GM23338 (cell line): ENCODE data around the gene CNDP1.

ENCODE experiments used
- CREB1 ChIP-seq: fragments of 250-450 bp; sonication (Bioruptor Pico); IDR thresholded peaks from 2 replicates; pipeline ENCODE4 v1.5.0; 2020; ENCODE audit warnings: low read depth, mild to moderate bottlenecking, moderate library complexity
- EZH2 ChIP-seq: fragments of 200-600 bp; sonication (generic); IDR thresholded peaks from one replicate; pipeline ENCODE4 v1.8.0; 2017; ENCODE audit warnings: antibody characterized with exemption, mild to moderate bottlenecking, low read depth; ENCODE audit not compliant: unreplicated experiment
- EZH2phosphoT487 ChIP-seq: fragments of 200-600 bp; sonication (generic); IDR thresholded peaks from one replicate; pipeline ENCODE4 v1.8.1; 2018; ENCODE audit warnings: antibody characterized with exemption; ENCODE audit not compliant: unreplicated experiment
- JUNB ChIP-seq: IDR thresholded peaks from one replicate; pipeline ENCODE4 v1.6.1; 2016; ENCODE audit warnings: antibody characterized with exemption; ENCODE audit not compliant: unreplicated experiment
- NANOG ChIP-seq: IDR thresholded peaks from 2 replicates; pipeline ENCODE4 v1.6.1; 2016; ENCODE audit warnings: antibody characterized with exemption, borderline replicate concordance
- POLR2AphosphoS5 ChIP-seq: IDR thresholded peaks from 2 replicates; pipeline ENCODE4 v1.6.1; 2016; ENCODE audit warnings: antibody characterized with exemption, low read depth
- REST ChIP-seq: IDR thresholded peaks from one replicate; pipeline ENCODE4 v1.6.1; 2018; ENCODE audit warnings: antibody characterized with exemption; ENCODE audit not compliant: unreplicated experiment
- STAT1 ChIP-seq: IDR thresholded peaks from one replicate; pipeline ENCODE4 v1.6.1; 2016; ENCODE audit warnings: antibody characterized with exemption; ENCODE audit not compliant: unreplicated experiment
- ZNF114 ChIP-seq: fragments of 250-450 bp; sonication (Bioruptor Pico); IDR thresholded peaks from 2 replicates; pipeline ENCODE4 v1.5.0; 2020; ENCODE audit warnings: mild to moderate bottlenecking, moderate library complexity
- ZNF331 ChIP-seq: fragments of 250-450 bp; sonication (Bioruptor Pico); IDR thresholded peaks from 2 replicates; pipeline ENCODE4 v1.5.0; 2020; ENCODE audit warnings: low read depth, mild to moderate bottlenecking, moderate library complexity
- TF ChIP-seq, protein P1 (sequence below), 2 experiments: fragments of 200-600 bp in 1 of 2; sonication (generic) in 1 of 2; conservative IDR thresholded peaks; 2 replicates each; pipeline versions ENCODE4 v1.5.1 to v1.6.1; 2016 to 2017; ENCODE audit warnings: antibody characterized with exemption in 2 of 2, low read depth in 2 of 2, mild to moderate bottlenecking in 2 of 2, moderate library complexity in 1 of 2
- TF ChIP-seq, protein P2 (sequence below): IDR thresholded peaks from 2 replicates; pipeline ENCODE4 v1.6.1; 2016; ENCODE audit warnings: antibody characterized with exemption
- TF ChIP-seq, protein P3 (sequence below): fragments of 250-450 bp; sonication (Bioruptor Pico); IDR thresholded peaks from 2 replicates; pipeline ENCODE4 v1.5.0; 2020; ENCODE audit warnings: mild to moderate bottlenecking, moderate library complexity

DNA sequence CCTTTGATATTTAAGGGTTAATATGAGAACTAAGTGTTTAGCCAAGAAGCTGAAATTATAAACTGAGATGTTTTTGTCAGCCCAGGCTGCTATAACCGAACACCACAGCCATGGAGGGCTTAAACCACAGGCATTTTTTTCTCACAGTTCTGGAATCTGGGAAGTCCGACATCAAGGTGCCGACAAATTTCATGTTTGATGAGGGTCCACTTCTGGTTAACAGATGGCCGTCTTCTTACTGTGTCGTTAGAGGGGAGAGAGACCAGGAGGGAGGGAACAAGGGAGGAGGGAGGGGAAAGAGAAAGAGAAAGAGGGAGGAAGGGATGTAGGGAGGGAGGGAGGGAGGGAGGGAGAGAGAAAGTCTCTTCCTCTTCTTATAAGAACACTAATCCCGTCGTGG is 44.6 kb upstream of the CNDP1 start:
- TF ChIP-seq EZH2phosphoT487 (no peak), POLR2AphosphoS5 (no peak), REST (no peak), EZH2 (no peak), ZNF114 (CRISPR knock-in tag) (no peak), CREB1 (CRISPR knock-in tag) (no peak), ZNF331 (CRISPR knock-in tag) (no peak), JUNB (no peak), NANOG (no peak), STAT1 (no peak)
- TF ChIP-seq, protein P1, sequence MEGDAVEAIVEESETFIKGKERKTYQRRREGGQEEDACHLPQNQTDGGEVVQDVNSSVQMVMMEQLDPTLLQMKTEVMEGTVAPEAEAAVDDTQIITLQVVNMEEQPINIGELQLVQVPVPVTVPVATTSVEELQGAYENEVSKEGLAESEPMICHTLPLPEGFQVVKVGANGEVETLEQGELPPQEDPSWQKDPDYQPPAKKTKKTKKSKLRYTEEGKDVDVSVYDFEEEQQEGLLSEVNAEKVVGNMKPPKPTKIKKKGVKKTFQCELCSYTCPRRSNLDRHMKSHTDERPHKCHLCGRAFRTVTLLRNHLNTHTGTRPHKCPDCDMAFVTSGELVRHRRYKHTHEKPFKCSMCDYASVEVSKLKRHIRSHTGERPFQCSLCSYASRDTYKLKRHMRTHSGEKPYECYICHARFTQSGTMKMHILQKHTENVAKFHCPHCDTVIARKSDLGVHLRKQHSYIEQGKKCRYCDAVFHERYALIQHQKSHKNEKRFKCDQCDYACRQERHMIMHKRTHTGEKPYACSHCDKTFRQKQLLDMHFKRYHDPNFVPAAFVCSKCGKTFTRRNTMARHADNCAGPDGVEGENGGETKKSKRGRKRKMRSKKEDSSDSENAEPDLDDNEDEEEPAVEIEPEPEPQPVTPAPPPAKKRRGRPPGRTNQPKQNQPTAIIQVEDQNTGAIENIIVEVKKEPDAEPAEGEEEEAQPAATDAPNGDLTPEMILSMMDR (conservative IDR thresholded peaks at IDR 0.05; ENCODE audit: low read depth in 2 of 2): no peak
- TF ChIP-seq, protein P2, sequence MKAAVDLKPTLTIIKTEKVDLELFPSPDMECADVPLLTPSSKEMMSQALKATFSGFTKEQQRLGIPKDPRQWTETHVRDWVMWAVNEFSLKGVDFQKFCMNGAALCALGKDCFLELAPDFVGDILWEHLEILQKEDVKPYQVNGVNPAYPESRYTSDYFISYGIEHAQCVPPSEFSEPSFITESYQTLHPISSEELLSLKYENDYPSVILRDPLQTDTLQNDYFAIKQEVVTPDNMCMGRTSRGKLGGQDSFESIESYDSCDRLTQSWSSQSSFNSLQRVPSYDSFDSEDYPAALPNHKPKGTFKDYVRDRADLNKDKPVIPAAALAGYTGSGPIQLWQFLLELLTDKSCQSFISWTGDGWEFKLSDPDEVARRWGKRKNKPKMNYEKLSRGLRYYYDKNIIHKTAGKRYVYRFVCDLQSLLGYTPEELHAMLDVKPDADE: no peak
- TF ChIP-seq, protein P3, sequence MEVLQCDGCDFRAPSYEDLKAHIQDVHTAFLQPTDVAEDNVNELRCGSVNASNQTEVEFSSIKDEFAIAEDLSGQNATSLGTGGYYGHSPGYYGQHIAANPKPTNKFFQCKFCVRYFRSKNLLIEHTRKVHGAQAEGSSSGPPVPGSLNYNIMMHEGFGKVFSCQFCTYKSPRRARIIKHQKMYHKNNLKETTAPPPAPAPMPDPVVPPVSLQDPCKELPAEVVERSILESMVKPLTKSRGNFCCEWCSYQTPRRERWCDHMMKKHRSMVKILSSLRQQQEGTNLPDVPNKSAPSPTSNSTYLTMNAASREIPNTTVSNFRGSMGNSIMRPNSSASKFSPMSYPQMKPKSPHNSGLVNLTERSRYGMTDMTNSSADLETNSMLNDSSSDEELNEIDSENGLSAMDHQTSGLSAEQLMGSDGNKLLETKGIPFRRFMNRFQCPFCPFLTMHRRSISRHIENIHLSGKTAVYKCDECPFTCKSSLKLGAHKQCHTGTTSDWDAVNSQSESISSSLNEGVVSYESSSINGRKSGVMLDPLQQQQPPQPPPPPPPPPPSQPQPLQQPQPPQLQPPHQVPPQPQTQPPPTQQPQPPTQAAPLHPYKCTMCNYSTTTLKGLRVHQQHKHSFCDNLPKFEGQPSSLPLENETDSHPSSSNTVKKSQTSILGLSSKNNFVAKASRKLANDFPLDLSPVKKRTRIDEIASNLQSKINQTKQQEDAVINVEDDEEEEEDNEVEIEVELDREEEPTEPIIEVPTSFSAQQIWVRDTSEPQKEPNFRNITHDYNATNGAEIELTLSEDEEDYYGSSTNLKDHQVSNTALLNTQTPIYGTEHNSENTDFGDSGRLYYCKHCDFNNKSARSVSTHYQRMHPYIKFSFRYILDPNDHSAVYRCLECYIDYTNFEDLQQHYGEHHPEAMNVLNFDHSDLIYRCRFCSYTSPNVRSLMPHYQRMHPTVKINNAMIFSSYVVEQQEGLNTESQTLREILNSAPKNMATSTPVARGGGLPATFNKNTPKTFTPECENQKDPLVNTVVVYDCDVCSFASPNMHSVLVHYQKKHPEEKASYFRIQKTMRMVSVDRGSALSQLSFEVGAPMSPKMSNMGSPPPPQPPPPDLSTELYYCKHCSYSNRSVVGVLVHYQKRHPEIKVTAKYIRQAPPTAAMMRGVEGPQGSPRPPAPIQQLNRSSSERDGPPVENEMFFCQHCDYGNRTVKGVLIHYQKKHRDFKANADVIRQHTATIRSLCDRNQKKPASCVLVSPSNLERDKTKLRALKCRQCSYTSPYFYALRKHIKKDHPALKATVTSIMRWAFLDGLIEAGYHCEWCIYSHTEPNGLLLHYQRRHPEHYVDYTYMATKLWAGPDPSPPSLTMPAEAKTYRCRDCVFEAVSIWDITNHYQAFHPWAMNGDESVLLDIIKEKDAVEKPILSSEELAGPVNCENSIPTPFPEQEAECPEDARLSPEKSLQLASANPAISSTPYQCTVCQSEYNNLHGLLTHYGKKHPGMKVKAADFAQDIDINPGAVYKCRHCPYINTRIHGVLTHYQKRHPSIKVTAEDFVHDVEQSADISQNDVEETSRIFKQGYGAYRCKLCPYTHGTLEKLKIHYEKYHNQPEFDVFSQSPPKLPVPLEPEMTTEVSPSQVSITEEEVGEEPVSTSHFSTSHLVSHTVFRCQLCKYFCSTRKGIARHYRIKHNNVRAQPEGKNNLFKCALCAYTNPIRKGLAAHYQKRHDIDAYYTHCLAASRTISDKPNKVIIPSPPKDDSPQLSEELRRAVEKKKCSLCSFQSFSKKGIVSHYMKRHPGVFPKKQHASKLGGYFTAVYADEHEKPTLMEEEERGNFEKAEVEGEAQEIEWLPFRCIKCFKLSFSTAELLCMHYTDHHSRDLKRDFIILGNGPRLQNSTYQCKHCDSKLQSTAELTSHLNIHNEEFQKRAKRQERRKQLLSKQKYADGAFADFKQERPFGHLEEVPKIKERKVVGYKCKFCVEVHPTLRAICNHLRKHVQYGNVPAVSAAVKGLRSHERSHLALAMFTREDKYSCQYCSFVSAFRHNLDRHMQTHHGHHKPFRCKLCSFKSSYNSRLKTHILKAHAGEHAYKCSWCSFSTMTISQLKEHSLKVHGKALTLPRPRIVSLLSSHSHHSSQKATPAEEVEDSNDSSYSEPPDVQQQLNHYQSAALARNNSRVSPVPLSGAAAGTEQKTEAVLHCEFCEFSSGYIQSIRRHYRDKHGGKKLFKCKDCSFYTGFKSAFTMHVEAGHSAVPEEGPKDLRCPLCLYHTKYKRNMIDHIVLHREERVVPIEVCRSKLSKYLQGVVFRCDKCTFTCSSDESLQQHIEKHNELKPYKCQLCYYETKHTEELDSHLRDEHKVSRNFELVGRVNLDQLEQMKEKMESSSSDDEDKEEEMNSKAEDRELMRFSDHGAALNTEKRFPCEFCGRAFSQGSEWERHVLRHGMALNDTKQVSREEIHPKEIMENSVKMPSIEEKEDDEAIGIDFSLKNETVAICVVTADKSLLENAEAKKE: no peak
